ENCODE results near the gene INKA2.
"Not testable (repeated sequence)": the region's sequence is repeated elsewhere in the genome, so short reads cannot be mapped to it uniquely, and the experiment has no call there.

Gene INKA2

GRCh38 chr1:111749628-111750027 lies 10.4 kb upstream of the INKA2 start:
- no peak for DNase-seq

GRCh38 chr1:111747947-111748346 lies 8.8 kb upstream of the INKA2 start:
- no peak for DNase-seq

- DNase-seq, result peak; percentile 75
Observed at GRCh38 chr1:111747282-111747734, 8.1 kb upstream of the INKA2 start.

GRCh38 chr1:111746614-111746999 lies 7.4 kb upstream of the INKA2 start:
- no peak for DNase-seq

DNA sequence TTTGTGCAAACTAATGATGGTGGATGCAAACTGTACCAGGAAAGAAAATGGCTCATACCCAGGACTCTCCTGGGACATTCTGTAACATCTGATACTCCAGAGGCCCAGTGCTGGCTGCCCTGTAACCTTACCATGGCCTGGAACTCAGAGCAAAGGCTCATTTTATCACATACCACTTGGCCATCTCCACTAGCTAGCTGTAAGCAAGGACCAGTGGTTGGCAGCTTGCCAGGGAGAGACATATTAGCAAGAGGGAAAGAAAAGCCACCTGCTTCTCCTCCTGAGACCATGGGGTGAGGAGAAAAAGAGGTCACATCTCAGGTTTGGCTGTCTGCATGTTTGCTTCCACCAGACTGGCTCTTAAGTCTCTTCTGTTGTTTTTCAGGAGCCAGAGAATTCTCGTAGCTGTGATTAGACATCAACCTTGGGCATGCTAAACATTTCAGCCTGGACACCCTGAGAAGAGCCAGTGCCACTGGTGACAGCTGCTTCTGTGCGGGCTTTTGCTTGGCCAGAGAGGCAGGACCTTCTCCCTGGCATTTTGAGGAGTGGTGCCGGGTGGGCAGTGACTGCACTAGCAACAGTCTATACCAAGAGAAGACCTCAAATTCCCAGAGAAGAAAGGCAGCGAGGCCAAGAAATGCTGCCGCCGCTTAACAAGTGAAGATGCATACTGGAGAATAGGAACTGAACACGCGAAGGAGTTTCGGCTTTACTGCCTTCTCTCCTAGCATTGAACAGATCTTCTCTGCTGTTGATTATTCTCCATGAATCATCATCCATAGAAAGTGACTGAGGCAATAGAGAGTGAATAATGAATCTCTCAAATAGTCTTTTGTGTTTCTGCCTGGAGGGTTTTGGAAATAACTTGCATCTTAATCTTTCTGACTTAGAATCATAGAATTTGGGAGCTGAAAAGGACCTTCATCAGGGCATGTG lies 6.7 kb upstream of the INKA2 start:
- no peak for DNase-seq

DNA sequence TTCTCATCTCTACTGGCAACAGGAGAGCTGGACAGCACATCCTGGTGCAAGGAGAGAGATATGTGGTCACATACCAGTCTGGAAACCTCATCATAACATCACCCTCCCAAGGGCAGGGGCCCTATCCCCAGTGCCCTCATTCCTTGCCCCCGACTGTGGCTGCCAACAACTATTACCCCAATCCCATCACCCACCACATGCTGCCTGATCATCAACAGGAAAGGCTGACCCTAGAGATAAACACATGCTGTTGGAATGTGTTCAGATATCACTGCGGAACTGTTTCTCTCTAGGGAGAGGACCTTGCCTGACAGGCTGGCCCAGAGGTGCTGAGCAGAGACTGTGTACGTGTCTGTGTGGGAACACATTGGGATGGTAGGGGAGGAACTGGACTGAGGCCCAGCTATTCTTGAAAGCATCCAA lies 4.5 kb upstream of the INKA2 start:
- DNase-seq, result peak; percentile 79

DNA sequence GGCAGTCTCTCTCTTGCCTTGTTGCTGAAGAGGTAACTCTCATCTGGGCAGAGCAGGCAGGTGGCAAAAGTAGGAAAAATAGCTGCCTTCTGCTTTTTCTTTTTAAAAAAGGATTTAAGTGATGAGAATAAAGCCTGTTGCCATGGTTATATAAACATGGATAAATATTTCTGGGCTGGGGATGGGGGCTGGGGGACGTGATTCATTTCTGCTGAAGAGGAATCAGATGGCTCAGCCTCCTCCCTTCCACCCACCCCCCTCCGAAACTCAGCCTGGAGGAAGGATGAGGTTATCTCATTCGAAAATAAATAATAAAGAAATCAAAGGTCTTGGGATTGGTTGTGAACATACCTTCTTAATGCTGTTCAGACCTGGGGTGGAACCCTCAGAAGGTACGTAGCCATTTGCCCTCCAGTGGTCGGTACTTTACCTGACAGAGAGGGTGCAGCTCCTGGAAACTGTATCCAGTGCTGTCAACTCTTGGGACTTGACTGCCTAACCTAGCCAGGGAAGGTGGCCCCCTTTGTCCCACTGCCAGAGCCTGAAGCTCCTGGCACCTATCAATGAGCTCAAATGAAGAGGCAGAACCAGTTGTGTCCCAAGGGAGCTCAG lies 3.8 kb upstream of the INKA2 start:
- peak; percentile 80 for DNase-seq

- not testable (repeated sequence) for DNase-seq
Observed at GRCh38 chr1:111742292-111742691, 3.1 kb upstream of the INKA2 start.

DNA sequence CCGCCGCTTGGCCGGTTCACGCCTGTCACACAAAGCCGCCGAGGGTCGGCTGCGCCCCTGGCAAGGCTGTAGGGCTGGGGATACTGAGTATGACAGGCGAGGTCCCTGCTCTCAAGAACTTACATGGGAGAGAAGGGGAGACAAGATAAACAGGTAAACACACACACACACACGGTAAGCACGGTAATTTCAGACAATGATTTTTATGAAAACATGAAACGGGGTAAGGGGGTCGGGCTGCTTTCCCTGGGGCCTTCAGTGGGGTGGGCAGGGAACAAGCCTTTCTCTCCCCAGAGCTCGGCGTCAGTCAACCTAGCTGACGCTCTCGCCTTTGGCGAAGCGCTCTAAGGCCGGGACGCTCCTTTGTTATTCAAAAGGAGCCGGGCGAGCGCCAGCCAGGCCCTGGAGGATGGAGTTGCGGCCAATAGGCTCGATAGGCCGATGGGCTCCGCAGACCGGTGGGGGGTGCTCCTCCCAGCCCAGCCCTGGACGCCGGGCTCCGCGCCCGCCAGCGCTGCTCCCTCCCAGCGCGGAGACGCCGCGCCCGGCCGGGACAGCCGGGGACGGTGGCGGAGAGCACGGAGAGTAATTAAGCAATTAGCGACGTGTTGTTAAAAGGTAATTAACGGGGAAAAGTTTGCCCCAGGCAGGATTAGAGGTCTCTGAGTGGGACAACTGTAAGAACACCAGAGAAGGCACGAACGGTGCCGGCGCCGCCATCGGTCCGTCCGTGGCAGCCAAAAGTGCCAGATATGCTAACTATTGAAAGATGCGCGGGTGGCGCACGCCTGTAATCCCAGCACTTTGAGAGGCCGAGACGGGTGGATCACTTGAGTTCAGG lies 950 bp upstream of the INKA2 start:
- peak; percentile 69 for DNase-seq

DNA sequence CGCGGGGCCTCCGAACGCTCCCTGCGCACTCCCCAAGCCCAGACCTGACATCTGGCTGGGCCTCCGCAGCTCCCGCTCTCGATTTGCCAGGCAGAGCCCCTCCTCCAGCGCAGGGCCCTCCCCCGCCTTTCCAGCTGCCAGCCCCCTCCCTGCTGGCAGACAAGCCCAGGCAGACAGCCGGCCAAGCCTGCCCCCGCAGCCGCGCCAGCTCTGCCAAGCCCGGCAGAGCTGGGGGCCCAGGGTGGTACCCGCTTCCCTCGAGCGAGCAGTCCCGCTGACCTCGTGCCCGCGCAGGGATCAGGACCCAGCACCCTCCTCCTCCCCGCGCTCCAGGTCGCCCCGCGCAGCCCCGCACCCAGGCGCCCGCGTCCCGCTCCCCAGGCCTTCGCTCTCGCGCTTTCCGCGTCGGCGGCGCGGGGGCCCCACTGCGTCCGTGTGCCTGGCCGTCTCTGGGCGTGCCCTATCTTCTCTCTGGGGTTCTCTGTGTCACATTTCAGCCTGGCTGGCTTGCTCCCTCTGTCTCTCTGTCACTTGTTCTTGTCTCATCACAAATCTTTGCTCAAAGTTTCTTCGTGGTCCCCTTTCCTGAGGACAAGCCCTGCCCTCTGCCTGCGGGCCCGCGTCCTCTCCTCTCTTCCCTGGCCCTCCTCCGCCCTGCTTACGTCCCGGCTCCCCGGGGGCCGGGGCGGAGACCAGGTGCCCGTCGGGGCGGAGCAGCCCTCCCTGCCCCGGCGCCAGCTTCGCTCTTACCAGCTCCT lies 580 bp downstream of the INKA2 start:
- peak; percentile 56 for DNase-seq

DNA sequence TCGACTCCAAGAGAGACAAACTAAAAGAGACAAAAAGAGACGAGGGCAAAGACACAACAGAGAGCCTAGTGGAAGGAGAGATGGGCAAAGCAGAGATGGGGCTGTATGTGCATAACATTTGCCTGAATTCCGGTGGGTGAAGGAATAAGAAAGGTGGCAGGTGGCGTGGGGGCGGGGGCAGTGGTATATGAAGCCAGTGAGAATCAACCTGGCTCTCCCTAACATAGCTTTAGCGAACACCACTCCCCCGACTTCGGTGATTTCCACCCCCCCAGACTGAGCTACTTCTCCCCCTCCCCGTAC lies 1.1 kb downstream of the INKA2 start:
- no peak for DNase-seq

- DNase-seq, result peak; percentile 42
Observed at GRCh38 chr1:111737216-111738132, 1.7 kb downstream of the INKA2 start.

DNA sequence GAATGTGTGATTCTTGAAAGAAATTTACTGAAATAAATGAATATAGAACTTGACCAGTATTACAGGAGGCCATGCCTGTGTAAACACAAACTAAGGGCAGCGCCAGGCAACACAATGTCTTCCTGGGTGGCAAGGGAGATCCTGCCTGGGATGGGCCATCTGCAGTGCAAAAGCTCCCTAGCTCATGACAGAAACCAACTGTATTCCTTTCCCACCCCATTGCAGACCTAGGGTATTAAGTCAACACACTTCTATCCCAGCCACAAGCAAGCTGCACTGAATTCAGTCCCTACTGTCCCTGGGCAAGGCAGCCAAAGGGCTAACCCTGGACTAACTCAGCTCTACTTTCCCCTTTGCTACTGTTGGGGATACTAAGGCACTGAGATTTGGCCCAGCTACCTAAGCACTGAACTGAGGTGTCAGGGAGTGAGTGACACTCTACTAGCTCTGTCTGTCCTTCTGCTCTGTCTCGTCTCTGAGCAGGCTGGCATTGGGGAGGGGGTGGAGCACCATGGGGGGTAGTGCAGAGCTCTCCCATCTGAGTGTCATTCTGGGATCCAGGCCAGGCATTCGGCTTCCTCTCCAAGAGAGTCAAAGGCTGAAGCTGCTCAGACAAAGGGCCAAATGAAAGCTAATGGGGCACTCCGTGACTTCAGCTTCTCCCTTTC lies 2.5 kb downstream of the INKA2 start:
- DNase-seq, result peak; percentile 70

GRCh38 chr1:111735858-111736544 lies 3.2 kb downstream of the INKA2 start:
- DNase-seq, result no peak

DNA sequence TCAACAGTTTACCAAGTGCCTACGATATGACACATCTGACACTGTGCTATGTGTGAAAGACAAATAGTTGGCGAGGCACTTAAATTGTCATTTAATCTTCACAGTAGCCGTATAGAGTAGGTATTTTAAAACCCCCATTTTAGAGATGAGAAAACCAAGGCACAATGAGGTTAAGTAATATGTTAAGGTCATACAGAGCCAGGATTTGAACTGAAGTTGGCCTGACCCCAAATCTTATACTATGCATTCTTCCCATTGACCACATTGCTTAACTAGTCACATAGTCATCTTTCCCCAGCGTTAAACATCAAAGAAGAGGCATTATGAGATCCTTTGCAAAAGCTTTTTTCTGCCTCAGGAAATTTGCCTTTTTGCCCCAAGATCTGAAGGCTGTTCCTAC lies 3.9 kb downstream of the INKA2 start:
- peak; percentile 62 for DNase-seq

DNA sequence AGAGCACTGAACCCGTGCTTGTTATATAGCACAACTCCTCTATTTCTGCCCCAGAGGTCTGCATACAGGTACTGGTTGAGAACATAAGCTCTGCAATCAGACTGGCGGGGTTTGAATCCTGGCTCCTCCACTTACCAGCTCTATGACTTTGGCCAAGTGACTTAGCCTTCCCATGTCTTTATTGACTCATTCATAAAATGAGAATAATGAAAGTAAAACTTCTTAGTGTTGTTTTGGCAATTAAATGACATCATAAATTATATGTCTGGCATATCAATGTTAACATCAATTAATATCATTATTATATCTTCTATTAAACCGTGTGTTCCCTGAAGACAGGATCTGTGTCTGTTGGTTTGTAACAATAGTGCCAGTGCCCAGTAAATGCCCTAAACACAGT lies 4.3 kb downstream of the INKA2 start:
- no peak for DNase-seq

DNA sequence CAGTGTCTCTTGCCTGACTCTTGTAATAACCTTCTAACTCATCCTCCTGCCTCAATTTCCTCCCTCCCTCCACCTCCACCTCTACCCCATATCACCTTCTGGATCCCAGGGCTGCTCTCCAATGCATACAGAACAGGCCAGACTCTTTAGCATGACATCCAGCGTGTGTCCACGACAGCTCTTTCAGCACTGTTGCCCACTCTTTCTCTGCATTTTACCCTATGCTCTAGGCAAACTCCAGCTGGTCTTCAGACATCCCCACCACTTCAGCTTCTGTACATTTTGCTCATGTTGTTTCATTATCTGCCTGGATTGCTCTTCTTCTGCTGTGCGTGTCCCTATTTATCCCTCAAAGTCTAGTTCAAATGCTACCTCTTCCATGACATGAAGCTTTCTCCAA lies 4.8 kb downstream of the INKA2 start:
- DNase-seq, result no peak

DNA sequence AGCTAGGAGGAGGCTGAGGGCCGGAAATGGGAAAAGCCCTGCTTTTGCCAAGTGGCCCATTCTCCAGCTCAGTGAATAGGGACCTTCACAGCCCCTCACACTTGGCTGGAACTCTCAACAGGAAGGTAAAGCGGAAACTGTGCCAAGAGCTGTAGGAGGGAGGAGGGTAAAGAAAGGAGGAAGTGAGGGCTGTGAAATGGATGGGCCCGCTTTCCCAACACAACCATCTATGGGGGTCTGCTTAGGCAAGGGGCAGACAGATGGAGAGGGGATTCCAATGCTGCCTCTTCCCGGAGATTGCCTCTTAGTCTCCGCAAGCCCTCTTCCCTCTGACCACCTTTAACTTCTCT lies 5.2 kb downstream of the INKA2 start:
- DNase-seq, result no peak

- peak; percentile 76 for DNase-seq
Observed at GRCh38 chr1:111733183-111733991, 5.8 kb downstream of the INKA2 start.

DNA sequence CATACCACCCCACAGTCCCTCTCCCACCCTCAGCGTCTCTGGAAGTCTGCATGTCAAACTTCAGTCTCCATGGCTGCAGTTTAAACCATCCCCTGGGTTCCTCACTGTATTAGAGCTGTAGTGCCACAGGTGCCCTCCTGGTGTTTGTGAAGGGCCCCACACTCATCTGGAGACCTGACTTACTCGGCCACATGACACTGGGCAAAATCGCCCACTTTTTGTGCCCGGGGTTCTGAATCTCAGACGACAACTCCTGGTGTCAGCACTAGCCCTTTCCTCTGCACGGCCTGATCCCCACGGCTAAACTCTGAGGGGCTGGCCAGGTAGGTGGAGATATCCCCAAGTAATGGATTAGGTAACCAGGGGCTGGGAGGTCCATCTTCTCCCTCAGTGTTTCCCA lies 6.5 kb downstream of the INKA2 start:
- no peak for DNase-seq
